GM18520 (cell line): ENCODE data around the gene HOXD1.

Source experiments
- ATAC-seq: cut with Tn5 transposase; IDR thresholded peaks from one replicate; pipeline ENCODE4 v1.9.1; 2021; ENCODE audit not compliant: unreplicated experiment

HOXD1 gene

GRCh38 chr2:176234940-176235339 lies 46.5 kb downstream of the HOXD1 start:
- no peak for ATAC-seq

- ATAC-seq = no peak
Observed at GRCh38 chr2:176237456-176237855, 49.0 kb downstream of the HOXD1 start.

- ATAC-seq = no peak
Observed at GRCh38 chr2:176239031-176239430, 50.6 kb downstream of the HOXD1 start.

- no peak for ATAC-seq
Observed at GRCh38 chr2:176240301-176240700, 51.8 kb downstream of the HOXD1 start.
